ENCODE measurements around the gene RAB36.

RAB36 gene

GRCh38 chr22:23146478-23147205 is 1.4 kb downstream of the RAB36 start:
- Histone ChIP-seq H3K4me1 (ENCODE audit: control extremely low read depth in 1 of 4, control insufficient read depth in 4 of 4, insufficient read depth in 4 of 4, low read length in 3 of 4) (peaks cover 4 to 24% (median 17%) of the 10 kb centered on the region in 4 experiments), H3K36me3 (ENCODE audit: control insufficient read depth in 4 of 4, insufficient read depth in 4 of 4, low read length in 3 of 4) (no peaks in the 10 kb centered on the region), H3K27ac (ENCODE audit: insufficient read depth in 1 of 2, low read depth in 1 of 2, low read length in 2 of 2, poor library complexity in 1 of 2, severe bottlenecking in 2 of 2) (no peak overlapping the region), H3K9me3 (ENCODE audit: control extremely low read depth in 1 of 5, control insufficient read depth in 4 of 5, insufficient read depth in 2 of 5, low read depth in 1 of 5, low read length in 4 of 5) (no peaks in the 10 kb centered on the region), H3K4me3 (ENCODE audit: control insufficient read depth in 1 of 7, extremely low read depth in 1 of 7, insufficient read depth in 4 of 7, low read depth in 2 of 7, low read length in 6 of 7) (no peak overlapping the region), H3K27me3 (replicated peaks in 2 of 5; ENCODE audit: control insufficient read depth in 4 of 5, insufficient read depth in 5 of 5, low read length in 4 of 5) (peaks cover 0 to 2% (median 0%) of the 10 kb centered on the region in 5 experiments)
- DNase-seq = no peak
- ChIA-PET POLR2A (no interaction called here), CTCF (interaction anchor here (0.8 to 2.8 kb wide), 6 partner anchors 11 to 189 kb away, joined by 3 to 17 read pairs (median 4); no protein-coding TSS in a partner anchor)
- WGBS (ENCODE audit: insufficient coverage) = 89% methylated on average over 7 of the region's 8 CpGs

DNA sequence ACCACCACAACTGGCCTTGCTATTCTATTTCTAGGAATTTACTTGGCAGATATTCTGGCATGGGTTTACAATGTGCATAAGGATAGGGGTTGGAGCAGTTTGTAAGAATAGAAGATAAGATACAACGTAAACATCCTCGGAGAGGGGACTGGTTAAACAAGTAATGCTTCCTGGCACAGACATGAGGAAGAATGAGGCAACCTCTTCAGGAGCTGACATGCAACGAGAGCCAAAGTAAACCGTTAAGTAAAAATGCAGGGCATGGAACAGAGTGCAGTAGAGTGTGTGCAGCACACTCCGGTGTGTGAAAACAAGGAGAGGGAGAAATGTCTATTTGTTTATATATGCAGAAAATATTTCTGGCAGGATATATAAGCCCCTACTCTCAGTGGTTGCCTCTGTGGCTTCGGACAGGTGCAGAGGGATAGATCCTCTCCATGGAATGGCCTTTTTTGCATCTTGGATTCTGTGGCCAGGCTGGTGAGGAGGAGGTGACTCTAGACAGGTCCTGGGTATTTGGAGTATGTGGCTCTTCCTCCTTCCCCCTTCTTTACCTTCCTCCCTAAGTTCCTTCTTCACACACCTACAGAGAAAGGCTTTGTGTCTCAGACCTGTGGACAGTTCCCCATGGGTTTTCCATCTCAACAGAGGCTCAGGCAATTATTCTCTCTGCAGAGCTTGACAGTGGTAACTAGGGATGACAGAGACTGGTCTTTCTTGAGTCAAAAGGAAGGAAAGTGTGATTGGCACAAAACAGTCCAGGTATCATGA is 2.5 kb downstream of the RAB36 start:
- 70% methylated on average over 4 of the region's 6 CpGs for WGBS (ENCODE audit: insufficient coverage)
- Histone ChIP-seq H3K27me3 (replicated peaks in 2 of 5; ENCODE audit: control insufficient read depth in 4 of 5, insufficient read depth in 5 of 5, low read length in 4 of 5) (peaks cover 0 to 2% (median 0%) of the 10 kb centered on the region in 5 experiments), H3K36me3 (ENCODE audit: control insufficient read depth in 4 of 4, insufficient read depth in 4 of 4, low read length in 3 of 4) (no peaks in the 10 kb centered on the region), H3K27ac (ENCODE audit: insufficient read depth in 1 of 2, low read depth in 1 of 2, low read length in 2 of 2, poor library complexity in 1 of 2, severe bottlenecking in 2 of 2) (no peak overlapping the region), H3K4me1 (ENCODE audit: control extremely low read depth in 1 of 4, control insufficient read depth in 4 of 4, insufficient read depth in 4 of 4, low read length in 3 of 4) (peaks cover 4 to 18% (median 13%) of the 10 kb centered on the region in 4 experiments), H3K4me3 (ENCODE audit: control insufficient read depth in 1 of 7, extremely low read depth in 1 of 7, insufficient read depth in 4 of 7, low read depth in 2 of 7, low read length in 6 of 7) (no peak overlapping the region), H3K9me3 (ENCODE audit: control extremely low read depth in 1 of 5, control insufficient read depth in 4 of 5, insufficient read depth in 2 of 5, low read depth in 1 of 5, low read length in 4 of 5) (no peaks in the 10 kb centered on the region)
- ChIA-PET CTCF (interaction anchor here (1.0 to 2.1 kb wide), 4 partner anchors 7 to 134 kb away, joined by 3 to 6 read pairs (median 4); no protein-coding TSS in a partner anchor), POLR2A (no interaction called here)
- no peak for DNase-seq

- ChIA-PET POLR2A (no interaction called here), CTCF (interaction anchor here (2.1 kb wide), 2 partner anchors 9 to 132 kb away, joined by 5 read pairs; no protein-coding TSS in a partner anchor)
- no peaks in the 10 kb centered on the region for H3K36me3 ChIP-seq (ENCODE audit: control insufficient read depth in 4 of 4, insufficient read depth in 4 of 4, low read length in 3 of 4)
- H3K27me3 ChIP-seq (replicated peaks in 2 of 5; ENCODE audit: control insufficient read depth in 4 of 5, insufficient read depth in 5 of 5, low read length in 4 of 5) = peaks cover 0 to 2% (median 0%) of the 10 kb centered on the region in 5 experiments
- DNase-seq = no peak
- H3K27ac ChIP-seq (ENCODE audit: insufficient read depth in 1 of 2, low read depth in 1 of 2, low read length in 2 of 2, poor library complexity in 1 of 2, severe bottlenecking in 2 of 2) = no peak overlapping the region
- 98% methylated on average over 15 of the region's 15 CpGs for WGBS (ENCODE audit: insufficient coverage)
- H3K9me3 ChIP-seq (ENCODE audit: control extremely low read depth in 1 of 5, control insufficient read depth in 4 of 5, insufficient read depth in 2 of 5, low read depth in 1 of 5, low read length in 4 of 5) = no peaks in the 10 kb centered on the region
- no peak overlapping the region for H3K4me3 ChIP-seq (ENCODE audit: control insufficient read depth in 1 of 7, extremely low read depth in 1 of 7, insufficient read depth in 4 of 7, low read depth in 2 of 7, low read length in 6 of 7)
- peaks cover under 1 to 19% (median 16%) of the 10 kb centered on the region in 4 experiments for H3K4me1 ChIP-seq (ENCODE audit: control extremely low read depth in 1 of 4, control insufficient read depth in 4 of 4, insufficient read depth in 4 of 4, low read length in 3 of 4)
Measured at GRCh38 chr22:23149743-23150238, 4.5 kb downstream of the RAB36 start.

DNA sequence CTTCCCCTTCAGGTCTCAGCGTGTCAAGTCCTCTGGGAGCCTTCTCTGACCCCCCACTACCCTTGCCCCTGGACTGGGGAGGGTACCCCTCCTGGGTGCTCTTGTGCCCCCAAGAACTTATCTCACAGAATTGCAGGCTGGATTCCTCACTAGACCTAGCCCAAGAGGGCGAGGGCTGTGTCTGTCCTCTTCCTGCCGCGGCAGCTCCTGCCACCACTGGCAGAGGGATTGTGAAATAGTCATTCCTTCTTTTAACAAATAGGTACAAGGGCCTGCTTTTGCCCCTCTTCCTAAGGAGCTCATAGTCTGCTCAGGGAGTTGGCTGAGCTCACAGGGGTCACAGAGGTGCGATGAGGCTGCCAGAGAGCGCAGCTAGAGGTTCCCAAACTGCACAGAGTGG is 5.5 kb downstream of the RAB36 start:
- Histone ChIP-seq H3K9me3 (ENCODE audit: control extremely low read depth in 1 of 5, control insufficient read depth in 4 of 5, insufficient read depth in 2 of 5, low read depth in 1 of 5, low read length in 4 of 5) (no peaks in the 10 kb centered on the region), H3K4me1 (ENCODE audit: control extremely low read depth in 1 of 4, control insufficient read depth in 4 of 4, insufficient read depth in 4 of 4, low read length in 3 of 4) (peaks cover 0 to 19% (median 8%) of the 10 kb centered on the region in 4 experiments), H3K4me3 (ENCODE audit: control insufficient read depth in 1 of 7, extremely low read depth in 1 of 7, insufficient read depth in 4 of 7, low read depth in 2 of 7, low read length in 6 of 7) (no peak overlapping the region), H3K27me3 (replicated peaks in 2 of 5; ENCODE audit: control insufficient read depth in 4 of 5, insufficient read depth in 5 of 5, low read length in 4 of 5) (peaks cover 0 to 2% (median 0%) of the 10 kb centered on the region in 5 experiments), H3K27ac (ENCODE audit: insufficient read depth in 1 of 2, low read depth in 1 of 2, low read length in 2 of 2, poor library complexity in 1 of 2, severe bottlenecking in 2 of 2) (no peak overlapping the region), H3K36me3 (ENCODE audit: control insufficient read depth in 4 of 4, insufficient read depth in 4 of 4, low read length in 3 of 4) (no peaks in the 10 kb centered on the region)
- ChIA-PET CTCF (interaction anchor here (2.1 kb wide), 1 partner anchor 131 kb away, joined by 5 read pairs; no protein-coding TSS in a partner anchor), POLR2A (no interaction called here)
- WGBS (ENCODE audit: insufficient coverage) = 80% methylated on average over 4 of the region's 6 CpGs
- DNase-seq = no peak

DNA sequence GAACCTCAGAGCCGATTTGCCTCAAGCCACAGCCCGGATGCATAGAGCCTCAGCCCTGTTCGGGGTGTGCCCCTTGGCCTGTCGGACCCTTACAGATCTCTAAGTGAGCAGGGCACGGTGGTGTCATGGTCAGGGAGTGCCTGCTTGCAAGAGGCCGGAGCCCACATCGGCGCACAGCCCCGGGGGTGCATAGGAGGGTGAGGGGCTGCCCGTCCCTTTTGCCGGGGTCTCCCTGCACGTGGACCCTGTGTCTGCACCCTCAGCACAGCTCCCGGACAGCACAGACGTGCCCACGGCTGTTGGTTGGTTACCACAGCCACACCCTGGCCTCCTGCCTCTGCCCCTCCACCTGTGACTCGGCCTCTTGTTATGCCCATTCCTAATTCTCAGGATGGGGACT is 6.5 kb downstream of the RAB36 start:
- POLR2A ChIA-PET = no interaction called here
- Histone ChIP-seq H3K4me3 (ENCODE audit: control insufficient read depth in 1 of 7, extremely low read depth in 1 of 7, insufficient read depth in 4 of 7, low read depth in 2 of 7, low read length in 6 of 7) (no peak overlapping the region), H3K36me3 (ENCODE audit: control insufficient read depth in 4 of 4, insufficient read depth in 4 of 4, low read length in 3 of 4) (no peaks in the 10 kb centered on the region), H3K9me3 (ENCODE audit: control extremely low read depth in 1 of 5, control insufficient read depth in 4 of 5, insufficient read depth in 2 of 5, low read depth in 1 of 5, low read length in 4 of 5) (no peaks in the 10 kb centered on the region), H3K27me3 (replicated peaks in 2 of 5; ENCODE audit: control insufficient read depth in 4 of 5, insufficient read depth in 5 of 5, low read length in 4 of 5) (no peaks in the 10 kb centered on the region), H3K27ac (ENCODE audit: insufficient read depth in 1 of 2, low read depth in 1 of 2, low read length in 2 of 2, poor library complexity in 1 of 2, severe bottlenecking in 2 of 2) (no peak overlapping the region), H3K4me1 (ENCODE audit: control extremely low read depth in 1 of 4, control insufficient read depth in 4 of 4, insufficient read depth in 4 of 4, low read length in 3 of 4) (peaks cover 0 to 19% (median 8%) of the 10 kb centered on the region in 4 experiments)
- 100% methylated on average over 15 of the region's 16 CpGs for WGBS (ENCODE audit: insufficient coverage)
- DNase-seq = no peak
- CTCF ChIA-PET = no interaction called here

- ChIA-PET POLR2A (no interaction called here), CTCF (interaction anchor here (1.5 to 1.6 kb wide), 2 partner anchors 8 to 13 kb away, joined by 4 to 7 read pairs; no protein-coding TSS in a partner anchor)
- peaks cover 0 to 19% (median 8%) of the 10 kb centered on the region in 4 experiments for H3K4me1 ChIP-seq (ENCODE audit: control extremely low read depth in 1 of 4, control insufficient read depth in 4 of 4, insufficient read depth in 4 of 4, low read length in 3 of 4)
- peak in 1 of 3 donors; percentile 32 for DNase-seq
- 83% methylated on average over 19 of the region's 19 CpGs for WGBS (ENCODE audit: insufficient coverage)
- H3K27me3 ChIP-seq (replicated peaks in 2 of 5; ENCODE audit: control insufficient read depth in 4 of 5, insufficient read depth in 5 of 5, low read length in 4 of 5) = no peaks in the 10 kb centered on the region
- no peaks in the 10 kb centered on the region for H3K36me3 ChIP-seq (ENCODE audit: control insufficient read depth in 4 of 4, insufficient read depth in 4 of 4, low read length in 3 of 4)
- H3K9me3 ChIP-seq (ENCODE audit: control extremely low read depth in 1 of 5, control insufficient read depth in 4 of 5, insufficient read depth in 2 of 5, low read depth in 1 of 5, low read length in 4 of 5) = no peaks in the 10 kb centered on the region
- H3K27ac ChIP-seq (ENCODE audit: insufficient read depth in 1 of 2, low read depth in 1 of 2, low read length in 2 of 2, poor library complexity in 1 of 2, severe bottlenecking in 2 of 2) = no peak overlapping the region
- H3K4me3 ChIP-seq (ENCODE audit: control insufficient read depth in 1 of 7, extremely low read depth in 1 of 7, insufficient read depth in 4 of 7, low read depth in 2 of 7, low read length in 6 of 7) = no peak overlapping the region
Measured at GRCh38 chr22:23152238-23153114, 7.2 kb downstream of the RAB36 start.
